Karpas-422 (cell line): Measurements from ENCODE around the gene HOXB13. TPM values are rescaled to one million over a fixed set of nuclear protein-coding genes. Genes with fewer than 3 reads are reported as not detected.

Experiments used
- DNase-seq: peaks from one replicate; pipeline ENCODE4 v3.0.0-alpha.2; 2015
- H2AFZ ChIP-seq: fragments of 200-600 bp; sonication (generic); 2 replicates; pipeline ENCODE4 v1.6.1; 2014; ENCODE audit warnings: antibody characterized with exemption, low read length, mixed read lengths
- H3K27ac ChIP-seq: fragments of 200-600 bp; sonication (generic); 2 replicates; pipeline ENCODE4 v1.5.1; 2014; ENCODE audit warnings: mild to moderate bottlenecking, low read length, moderate library complexity
- H3K27me3 ChIP-seq: fragments of 200-600 bp; sonication (generic); 2 replicates; pipeline ENCODE4 v1.6.1; 2014; ENCODE audit warnings: low read length, mixed read lengths
- H3K36me3 ChIP-seq: fragments of 200-600 bp; sonication (generic); 2 replicates; pipeline ENCODE4 v1.6.1; 2014; ENCODE audit warnings: low read length, mixed read lengths; ENCODE audit not compliant: insufficient read depth
- H3K4me1 ChIP-seq: fragments of 200-600 bp; sonication (generic); 2 replicates; pipeline ENCODE4 v1.6.1; 2014; ENCODE audit warnings: mild to moderate bottlenecking, low read length, mixed read lengths
- H3K4me2 ChIP-seq: fragments of 200-600 bp; sonication (generic); 2 replicates; pipeline ENCODE4 v1.6.1; 2014; ENCODE audit warnings: low read length, low read depth, mild to moderate bottlenecking; ENCODE audit not compliant: poor library complexity, severe bottlenecking
- H3K4me3 ChIP-seq: fragments of 200-600 bp; sonication (generic); 2 replicates; pipeline ENCODE4 v1.5.1; 2014; ENCODE audit warnings: mild to moderate bottlenecking, antibody characterized with exemption, low read length, mixed read lengths
- H3K79me2 ChIP-seq: fragments of 200-600 bp; sonication (generic); 2 replicates; pipeline ENCODE4 v1.6.1; 2014; ENCODE audit warnings: mild to moderate bottlenecking, low read length, mixed read lengths
- H3K9ac ChIP-seq: fragments of 200-600 bp; sonication (generic); 2 replicates; pipeline ENCODE4 v1.6.0; 2014; ENCODE audit warnings: low read length
- H3K9me2 ChIP-seq: fragments of 200-600 bp; sonication (generic), shearing (Covaris generic); replicated peaks from 2 replicates; pipeline ENCODE4 v1.6.0; 2014; ENCODE audit warnings: mild to moderate bottlenecking, low read length, moderate library complexity; ENCODE audit not compliant: insufficient read depth
- H3K9me3 ChIP-seq: fragments of 300-700, 200-600 bp; sonication (generic); 2 replicates; pipeline ENCODE4 v1.6.1; 2014; ENCODE audit warnings: low read length, mixed read lengths
- H4K20me1 ChIP-seq: fragments of 200-600 bp; sonication (generic); 2 replicates; pipeline ENCODE4 v1.6.1; 2014; ENCODE audit warnings: mild to moderate bottlenecking, antibody characterized with exemption, low read length, low read depth; ENCODE audit not compliant: insufficient read depth
- total RNA-seq: library from RNA; depleted of rRNA; stranded (reverse); fragments of >200 nt; shearing (Covaris generic); gene quantifications from 2 replicates; pipeline ENCODE4 v1.2.3, GENCODE V29; 2014; ENCODE audit warnings: low replicate concordance

HOXB13 gene
- total RNA-seq, 1 experiment from 2014 or later: not detected

DNA sequence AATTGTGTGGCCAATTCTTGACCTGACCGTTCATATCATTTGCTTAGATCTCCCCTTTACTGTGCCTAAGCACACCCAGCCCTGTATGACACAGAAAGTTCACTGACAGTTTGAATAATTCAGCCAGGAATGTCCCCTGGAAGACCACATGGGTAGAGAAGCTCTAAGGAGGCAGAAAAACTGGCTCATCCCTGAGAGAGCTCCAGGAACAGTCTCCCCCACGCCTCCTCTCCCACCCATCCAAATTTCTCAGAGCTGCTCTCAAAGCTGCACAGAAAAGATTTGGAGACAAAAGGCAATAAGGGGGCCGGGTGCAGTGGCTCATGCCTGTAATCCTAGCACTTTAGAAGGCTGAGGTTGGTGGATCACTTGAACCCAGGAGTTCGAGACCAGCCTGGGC is 17.4 kb downstream of the HOXB13 start:
- H3K36me3 ChIP-seq: no peaks in the 10 kb centered on the region
- H4K20me1 ChIP-seq: no peaks in the 10 kb centered on the region
- DNase-seq: no peak
- no peak overlapping the region for H3K9ac ChIP-seq
- H3K4me1 ChIP-seq: no peaks in the 10 kb centered on the region
- no peak overlapping the region for H3K27ac ChIP-seq
- no peak overlapping the region for H2AFZ ChIP-seq
- no peak overlapping the region for H3K4me3 ChIP-seq
- no peaks in the 10 kb centered on the region for H3K79me2 ChIP-seq
- H3K9me2 ChIP-seq: no peaks in the 10 kb centered on the region
- no peaks in the 10 kb centered on the region for H3K27me3 ChIP-seq
- H3K4me2 ChIP-seq: no peak overlapping the region
- no peaks in the 10 kb centered on the region for H3K9me3 ChIP-seq

DNA sequence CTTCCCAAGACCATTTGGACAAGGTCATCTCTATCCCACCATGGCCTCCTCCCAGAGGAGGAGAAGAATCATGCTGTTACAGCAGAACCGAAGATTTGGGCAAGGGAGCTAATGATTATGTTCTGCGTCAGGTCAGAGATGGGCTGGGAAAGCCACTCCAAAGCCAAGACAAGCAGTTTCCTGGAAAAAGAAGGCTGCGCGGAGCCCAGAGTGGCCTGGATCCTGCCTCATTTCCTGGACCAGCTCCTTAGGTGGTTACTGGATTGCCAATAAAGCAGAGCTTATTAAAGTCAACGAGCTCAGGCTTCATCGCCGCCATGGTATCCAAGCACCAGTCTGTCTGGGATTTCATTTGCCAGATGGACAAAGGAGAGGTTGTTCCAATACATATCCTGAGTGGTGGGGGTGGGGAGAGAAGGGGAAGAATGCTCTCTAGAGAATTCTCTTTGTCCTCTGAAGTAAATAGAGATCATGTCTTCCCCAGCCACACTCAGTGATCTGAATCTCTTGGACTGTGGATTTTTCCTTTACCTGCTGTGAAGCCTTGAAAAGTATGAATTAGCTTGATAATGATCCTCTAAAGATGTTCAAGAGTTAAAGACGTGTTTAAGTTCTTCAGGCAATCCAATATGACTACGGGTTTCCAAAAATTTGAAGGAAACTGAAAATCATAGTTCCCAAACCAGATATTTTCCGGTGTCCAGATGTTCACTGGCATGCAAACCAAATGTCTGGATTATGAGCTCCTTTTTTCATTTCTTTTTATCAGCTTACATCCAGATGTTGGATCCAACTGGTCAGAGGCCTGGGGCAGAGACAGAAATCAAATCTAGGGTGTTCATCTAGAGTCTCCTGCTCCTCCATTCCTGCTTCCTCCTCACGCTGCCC is 23.9 kb downstream of the HOXB13 start:
- Histone ChIP-seq H3K4me1 (no peaks in the 10 kb centered on the region), H3K36me3 (no peaks in the 10 kb centered on the region), H3K27me3 (no peaks in the 10 kb centered on the region), H3K9ac (no peak overlapping the region), H3K4me2 (no peak overlapping the region), H3K9me3 (no peaks in the 10 kb centered on the region), H2AFZ (no peak overlapping the region), H3K27ac (no peak overlapping the region), H3K9me2 (no peaks in the 10 kb centered on the region), H3K79me2 (no peaks in the 10 kb centered on the region), H4K20me1 (no peaks in the 10 kb centered on the region), H3K4me3 (no peak overlapping the region)
- no peak for DNase-seq

DNA sequence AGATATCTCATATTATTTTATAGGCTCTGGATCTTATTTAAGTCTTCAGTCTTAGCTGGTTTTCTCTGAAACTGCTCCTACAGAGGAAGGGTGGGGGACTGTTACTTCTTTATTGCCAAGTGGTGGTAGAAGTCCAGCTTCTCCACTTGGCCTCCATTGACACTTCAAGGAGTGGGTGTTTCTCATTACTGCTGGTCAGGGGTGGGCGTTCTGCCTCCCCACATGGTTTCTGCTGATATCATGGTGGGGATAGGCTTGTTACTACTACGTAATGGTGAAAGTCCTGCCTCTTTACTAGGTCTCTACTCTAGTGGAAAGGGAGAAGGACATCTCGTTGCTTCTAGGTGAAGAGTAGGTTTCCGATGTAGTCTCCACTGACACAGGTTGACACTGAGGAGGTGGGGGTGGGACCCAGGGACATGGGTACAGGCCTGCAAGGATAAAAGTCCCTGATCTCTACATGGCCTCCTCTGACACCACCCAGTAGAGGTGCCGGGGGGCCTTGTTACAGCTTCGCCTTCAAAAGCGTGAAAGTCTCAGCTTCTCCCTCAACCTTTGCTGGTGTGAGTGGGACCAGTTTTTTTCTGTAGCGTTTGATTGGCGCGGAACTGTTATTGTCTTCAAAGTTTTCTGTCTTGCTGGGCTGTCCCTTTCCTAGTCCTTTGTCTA is 26.6 kb downstream of the HOXB13 start:
- no peaks in the 10 kb centered on the region for H3K36me3 ChIP-seq
- no peaks in the 10 kb centered on the region for H4K20me1 ChIP-seq
- H3K27ac ChIP-seq: no peak overlapping the region
- no peak overlapping the region for H3K4me3 ChIP-seq
- H3K9ac ChIP-seq: no peak overlapping the region
- no peaks in the 10 kb centered on the region for H3K4me1 ChIP-seq
- no peak overlapping the region for H3K4me2 ChIP-seq
- H2AFZ ChIP-seq: no peak overlapping the region
- no peaks in the 10 kb centered on the region for H3K79me2 ChIP-seq
- no peaks in the 10 kb centered on the region for H3K9me3 ChIP-seq
- no peaks in the 10 kb centered on the region for H3K27me3 ChIP-seq
- DNase-seq: no peak
- H3K9me2 ChIP-seq: no peaks in the 10 kb centered on the region

DNA sequence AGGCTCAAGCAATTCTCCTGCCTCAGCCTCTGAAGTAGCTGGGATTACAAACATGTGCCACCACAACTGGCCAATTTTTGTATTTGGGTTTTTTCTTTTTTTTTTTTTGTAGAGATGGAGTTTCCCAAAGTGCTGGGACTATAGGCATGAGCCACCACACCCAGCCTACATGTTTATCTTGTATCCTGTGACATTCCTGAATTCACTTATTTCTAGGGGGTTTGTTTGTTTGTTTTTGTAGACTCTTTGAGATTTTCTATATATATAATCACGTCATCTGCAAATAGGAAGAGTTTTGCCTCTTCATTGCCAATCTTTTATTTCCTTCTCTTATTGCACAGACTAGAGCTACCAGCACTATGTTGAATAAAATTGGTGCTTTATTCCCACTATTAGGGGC is 35.4 kb downstream of the HOXB13 start:
- Histone ChIP-seq H3K4me2 (no peak overlapping the region), H2AFZ (no peak overlapping the region), H3K9ac (no peak overlapping the region), H3K9me2 (no peaks in the 10 kb centered on the region), H3K4me1 (no peaks in the 10 kb centered on the region), H3K27ac (no peak overlapping the region), H3K9me3 (no peaks in the 10 kb centered on the region), H4K20me1 (no peaks in the 10 kb centered on the region), H3K27me3 (no peaks in the 10 kb centered on the region), H3K36me3 (no peaks in the 10 kb centered on the region), H3K4me3 (no peak overlapping the region), H3K79me2 (no peaks in the 10 kb centered on the region)
- DNase-seq: no peak

DNA sequence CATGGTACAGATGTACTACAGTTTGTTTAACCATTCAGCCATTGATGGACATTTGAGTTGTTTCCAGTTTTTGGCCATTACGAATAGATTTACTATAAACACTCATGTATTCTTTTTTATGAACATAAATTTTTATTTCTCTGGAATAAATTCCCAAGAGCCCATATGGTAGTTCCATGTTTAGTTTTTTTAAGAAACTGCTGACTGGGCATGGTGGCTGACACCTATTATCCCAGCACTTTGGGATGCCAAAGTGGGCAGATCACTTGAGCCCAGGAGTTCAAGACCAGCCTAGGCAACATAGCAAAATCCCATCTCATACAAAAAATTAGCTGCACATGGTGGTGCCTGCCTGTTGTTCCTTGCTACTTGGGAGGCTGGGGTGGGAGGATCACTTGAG is 36.5 kb downstream of the HOXB13 start:
- Histone ChIP-seq H3K27ac (no peak overlapping the region), H3K4me3 (no peak overlapping the region), H3K4me1 (no peaks in the 10 kb centered on the region), H3K9ac (no peak overlapping the region), H4K20me1 (no peaks in the 10 kb centered on the region), H3K79me2 (no peaks in the 10 kb centered on the region), H3K4me2 (no peak overlapping the region), H3K9me2 (no peaks in the 10 kb centered on the region), H3K9me3 (no peaks in the 10 kb centered on the region), H3K27me3 (no peaks in the 10 kb centered on the region), H2AFZ (no peak overlapping the region), H3K36me3 (no peaks in the 10 kb centered on the region)
- DNase-seq: no peak

DNA sequence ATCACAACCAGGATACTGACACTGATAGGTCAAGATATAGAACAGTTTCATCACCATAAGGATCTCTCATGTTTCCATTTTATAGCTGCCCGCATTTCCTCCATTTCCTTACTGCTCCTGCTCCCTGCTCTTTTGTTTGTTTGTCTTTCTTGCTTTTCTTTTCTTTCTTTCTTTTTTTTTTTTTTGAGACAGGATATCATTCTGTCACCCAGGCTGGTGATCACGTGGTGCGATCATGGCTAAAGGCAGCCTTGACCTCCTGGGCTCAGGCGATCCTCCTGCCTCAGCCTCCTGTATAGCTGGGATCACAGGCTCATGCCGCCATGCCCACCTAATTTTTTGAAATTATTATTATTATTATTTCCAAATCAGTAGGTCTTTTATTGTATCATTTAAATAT is 37.9 kb downstream of the HOXB13 start:
- Histone ChIP-seq H3K4me2 (no peak overlapping the region), H3K9me2 (no peaks in the 10 kb centered on the region), H3K27me3 (no peaks in the 10 kb centered on the region), H3K9me3 (no peaks in the 10 kb centered on the region), H3K4me3 (no peak overlapping the region), H3K27ac (no peak overlapping the region), H3K36me3 (no peaks in the 10 kb centered on the region), H4K20me1 (no peaks in the 10 kb centered on the region), H3K79me2 (no peaks in the 10 kb centered on the region), H3K9ac (no peak overlapping the region), H3K4me1 (no peaks in the 10 kb centered on the region), H2AFZ (no peak overlapping the region)
- no peak for DNase-seq

DNA sequence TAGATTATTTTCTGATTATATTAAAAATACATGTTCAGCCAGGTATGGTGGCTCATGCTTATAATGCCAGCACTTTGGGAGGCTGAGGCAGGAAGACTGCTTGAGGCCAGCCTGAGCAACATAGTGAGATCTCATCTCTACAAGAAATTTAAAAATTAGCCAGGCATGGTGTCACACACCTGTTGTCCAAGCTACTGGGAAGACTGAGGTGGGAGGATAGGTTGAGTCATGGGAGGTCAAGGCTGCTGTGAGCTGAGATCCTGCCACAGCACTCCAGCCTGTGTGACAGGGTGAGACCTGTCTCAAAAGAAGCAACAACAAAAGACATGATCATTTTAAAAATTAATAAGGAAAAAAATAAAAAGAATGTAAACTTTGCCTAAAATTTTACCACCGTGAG is 46.9 kb downstream of the HOXB13 start:
- H3K4me2 ChIP-seq: no peak overlapping the region
- H3K9ac ChIP-seq: no peak overlapping the region
- no peaks in the 10 kb centered on the region for H3K9me2 ChIP-seq
- no peaks in the 10 kb centered on the region for H3K79me2 ChIP-seq
- H3K9me3 ChIP-seq: no peaks in the 10 kb centered on the region
- H3K36me3 ChIP-seq: no peaks in the 10 kb centered on the region
- H3K4me3 ChIP-seq: no peak overlapping the region
- no peaks in the 10 kb centered on the region for H3K27me3 ChIP-seq
- no peaks in the 10 kb centered on the region for H3K4me1 ChIP-seq
- no peaks in the 10 kb centered on the region for H4K20me1 ChIP-seq
- no peak for DNase-seq
- H2AFZ ChIP-seq: no peak overlapping the region
- H3K27ac ChIP-seq: no peak overlapping the region

DNA sequence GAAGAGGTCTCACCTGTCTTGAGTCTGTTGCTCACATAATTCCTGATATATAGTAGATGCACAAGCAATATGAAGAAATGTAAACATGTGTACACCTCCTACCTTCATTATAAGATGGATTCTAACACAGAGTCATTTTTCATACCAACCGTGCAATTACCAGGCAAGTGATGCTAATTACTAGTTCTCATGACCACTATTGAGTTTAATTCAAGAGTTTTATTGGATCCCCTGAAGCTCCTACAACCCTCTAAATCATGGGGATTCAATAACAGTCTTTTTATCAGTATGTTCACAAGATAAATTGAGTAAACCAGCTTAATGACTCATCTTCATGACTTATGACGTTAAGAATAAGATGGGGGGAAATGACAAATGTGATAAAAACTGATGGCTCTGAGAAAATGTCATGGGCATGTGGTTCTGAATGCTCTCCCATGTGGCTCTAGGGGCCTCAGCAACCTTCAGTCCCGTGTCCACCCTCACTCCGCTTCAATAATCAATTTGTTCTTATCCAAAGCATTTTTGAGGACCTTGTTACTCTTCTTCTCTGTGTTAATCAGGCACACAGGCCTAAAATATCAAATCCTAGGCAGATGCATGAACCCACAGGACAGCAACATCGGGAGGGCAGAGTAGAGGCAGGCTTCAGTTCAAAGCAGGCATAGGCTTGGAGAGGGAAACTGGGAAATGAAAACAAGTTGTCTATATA is 49.0 kb downstream of the HOXB13 start:
- H3K36me3 ChIP-seq: no peaks in the 10 kb centered on the region
- H3K9me3 ChIP-seq: no peaks in the 10 kb centered on the region
- H3K4me2 ChIP-seq: no peak overlapping the region
- H3K27me3 ChIP-seq: no peaks in the 10 kb centered on the region
- no peak overlapping the region for H2AFZ ChIP-seq
- no peak overlapping the region for H3K4me3 ChIP-seq
- no peak overlapping the region for H3K9ac ChIP-seq
- H3K79me2 ChIP-seq: no peaks in the 10 kb centered on the region
- H3K27ac ChIP-seq: no peak overlapping the region
- no peaks in the 10 kb centered on the region for H4K20me1 ChIP-seq
- H3K4me1 ChIP-seq: no peaks in the 10 kb centered on the region
- no peak for DNase-seq
- H3K9me2 ChIP-seq: no peaks in the 10 kb centered on the region
